ENCODE measurements around the gene SIGLEC10.

- TF ChIP-seq YY1 (IDR thresholded peaks at IDR 0.05; ENCODE audit: insufficient read depth, insufficient read length) (no peak), SUZ12 (IDR thresholded peaks at IDR 0.05; ENCODE audit: extremely low read depth, insufficient read depth, insufficient read length) (no peak), ZNF274 (IDR thresholded peaks at IDR 0.05; ENCODE audit: low read depth, low read length) (no peak)
Measured at GRCh38 chr19:51402117-51402516, 15.3 kb downstream of the SIGLEC10 start.

Data from NT2/D1 (cell line).